H54 (cell line): ENCODE results near the gene GOSR2.
"Not testable (repeated sequence)": the region's sequence is repeated elsewhere in the genome, so short reads cannot be mapped to it uniquely, and the experiment has no call there.

ENCODE experiments used
- DNase-seq: peaks from one replicate; pipeline ENCODE4 v3.0.0; 2011; ENCODE audit warnings: low spot score, mixed read lengths; ENCODE audit not compliant: insufficient read length
- FAIRE-seq: peaks from 3 replicates; lab custom pipeline; 2011; peaks lifted over from hg19 to GRCh38; lab: Jason Lieb, UNC
- POLR2A ChIP-seq: IDR thresholded peaks from 2 replicates; pipeline ENCODE4 v1.6.1; 2011; ENCODE audit warnings: low read depth, mild to moderate bottlenecking, low read length

Gene GOSR2

DNA sequence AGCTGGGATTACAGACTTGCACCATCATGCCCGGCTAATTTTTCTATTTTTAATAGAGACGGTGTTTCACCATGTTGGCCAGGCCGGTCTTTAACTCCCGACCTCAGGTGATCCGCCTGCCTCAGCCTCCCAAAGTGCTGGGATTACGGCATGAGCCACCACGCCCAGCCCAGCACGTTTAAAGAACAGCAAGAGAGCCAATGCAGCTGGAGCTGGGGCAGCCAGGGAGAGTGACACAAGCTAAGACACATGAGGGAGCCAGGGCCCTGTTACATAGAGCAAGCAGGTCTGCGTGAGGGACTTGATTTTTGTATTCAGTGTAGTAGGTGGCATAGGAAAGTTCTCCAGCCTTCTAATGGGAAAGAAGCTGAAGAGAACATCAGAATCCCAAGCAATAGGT is 21.7 kb upstream of the GOSR2 start:
- no peak for TF ChIP-seq POLR2A
- no peak for DNase-seq
- FAIRE-seq = no peak

DNA sequence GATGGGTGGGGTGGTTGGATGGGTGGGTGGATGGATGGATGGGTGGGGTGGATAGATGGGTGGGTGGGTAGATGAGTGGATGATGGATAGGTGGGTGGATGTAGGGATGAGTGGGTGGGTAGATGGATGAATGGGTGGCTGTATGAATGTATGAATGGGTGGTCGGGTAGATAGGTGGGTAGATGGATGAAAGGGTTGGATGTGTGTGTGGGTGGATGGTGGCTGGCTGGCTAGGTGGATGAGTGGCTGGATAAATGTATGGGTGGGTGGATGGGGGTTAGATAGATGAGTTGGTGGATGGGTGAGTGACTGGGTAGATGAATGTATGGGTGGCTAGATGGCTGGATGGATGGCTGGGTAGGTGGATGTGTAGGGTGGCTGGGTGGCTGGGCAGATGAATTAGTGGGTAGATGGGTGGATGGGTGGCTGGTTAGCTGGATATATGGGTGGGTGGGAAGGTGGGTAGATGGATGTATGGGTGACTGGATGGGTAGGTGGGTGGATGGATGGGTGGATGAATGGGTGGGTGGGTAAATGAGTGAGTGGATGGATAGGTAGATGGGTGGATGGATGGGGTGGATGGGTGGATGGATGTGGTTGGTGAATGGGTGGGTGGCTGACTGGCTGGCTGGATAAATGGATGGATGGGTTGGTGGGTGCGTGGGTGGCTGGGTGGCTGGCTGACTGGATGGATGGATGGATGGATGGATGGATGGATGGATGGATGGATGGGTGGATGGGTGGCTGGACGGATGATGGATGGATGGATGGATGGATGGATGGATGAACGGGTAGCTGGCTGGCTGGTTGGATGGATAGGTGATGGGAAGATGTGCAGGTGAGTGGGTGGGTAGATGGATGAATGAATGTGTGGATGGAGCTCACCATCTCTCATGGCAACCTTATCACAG is 18.9 kb upstream of the GOSR2 start:
- FAIRE-seq (no peak), DNase-seq (no peak)
- no peak for TF ChIP-seq POLR2A

DNA sequence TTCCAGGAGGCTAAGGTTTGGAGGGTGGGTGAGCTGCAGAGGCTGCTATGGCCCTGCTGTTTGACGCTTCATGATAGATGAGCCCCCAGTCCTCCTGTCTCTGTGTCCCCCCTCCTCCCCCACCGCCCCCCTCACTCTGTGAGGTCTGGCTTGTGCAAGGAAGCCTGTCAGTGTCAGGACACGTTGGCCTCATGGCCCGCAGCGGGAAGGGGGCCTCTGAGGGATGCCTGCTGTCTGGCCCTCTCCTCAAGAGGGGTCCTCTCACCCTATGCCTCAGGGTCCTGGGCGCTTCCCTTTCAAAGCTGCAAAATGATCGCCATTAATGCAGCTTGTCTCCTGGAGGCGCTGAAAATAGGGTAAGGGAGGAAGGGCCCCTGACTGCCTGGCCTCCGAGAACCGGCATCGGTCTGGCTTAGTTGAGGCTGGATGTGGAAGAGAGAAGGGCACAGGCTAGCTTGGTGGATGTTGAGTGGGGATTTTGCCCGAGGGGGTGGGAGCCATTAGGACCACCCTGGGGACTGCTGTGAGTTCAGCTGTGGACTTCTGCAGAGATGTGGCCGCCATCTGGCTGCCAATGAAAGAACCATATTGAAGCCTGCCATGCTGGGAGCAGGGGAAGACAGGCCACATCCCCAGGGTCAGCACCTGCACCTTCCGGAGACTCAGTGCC is 14.8 kb upstream of the GOSR2 start:
- DNase-seq (no peak), FAIRE-seq (no peak)
- TF ChIP-seq POLR2A = no peak

DNA sequence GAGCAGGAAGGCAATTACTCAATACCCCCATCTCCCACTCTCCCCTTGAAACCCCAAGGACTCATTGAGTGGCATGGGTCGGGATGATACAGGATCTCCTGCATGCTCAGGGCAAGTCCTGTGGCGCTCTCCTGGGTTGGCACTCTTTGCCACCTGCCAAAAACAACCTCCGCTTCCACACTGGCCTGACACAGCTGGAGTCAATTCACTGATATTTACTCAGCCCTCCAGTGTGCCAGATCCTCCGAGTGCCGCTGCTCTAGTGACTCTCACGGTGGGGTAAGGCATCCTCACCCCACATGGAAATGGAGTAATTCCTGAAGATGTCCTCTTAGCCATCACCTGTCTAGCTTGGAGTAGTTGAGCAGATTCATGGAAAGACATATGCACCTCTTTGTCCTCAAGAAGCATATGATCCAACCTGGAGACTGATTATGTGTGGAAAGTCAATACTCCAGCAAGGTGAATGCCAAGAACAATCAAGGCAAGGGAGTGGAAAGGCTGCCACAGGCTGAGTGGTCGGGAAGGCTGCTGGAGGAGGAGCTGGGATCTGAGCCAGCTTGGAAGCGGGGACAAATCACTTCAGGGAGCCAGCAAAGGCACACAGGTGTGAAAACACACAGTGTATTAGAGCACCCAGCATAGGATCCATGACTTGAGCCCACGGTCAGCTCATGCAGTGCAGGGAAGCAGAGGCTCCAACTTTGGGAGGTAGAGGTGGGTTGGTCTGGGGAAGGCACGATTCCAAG is 12.6 kb upstream of the GOSR2 start:
- TF ChIP-seq POLR2A = no peak
- no peak for DNase-seq
- no peak for FAIRE-seq

DNA sequence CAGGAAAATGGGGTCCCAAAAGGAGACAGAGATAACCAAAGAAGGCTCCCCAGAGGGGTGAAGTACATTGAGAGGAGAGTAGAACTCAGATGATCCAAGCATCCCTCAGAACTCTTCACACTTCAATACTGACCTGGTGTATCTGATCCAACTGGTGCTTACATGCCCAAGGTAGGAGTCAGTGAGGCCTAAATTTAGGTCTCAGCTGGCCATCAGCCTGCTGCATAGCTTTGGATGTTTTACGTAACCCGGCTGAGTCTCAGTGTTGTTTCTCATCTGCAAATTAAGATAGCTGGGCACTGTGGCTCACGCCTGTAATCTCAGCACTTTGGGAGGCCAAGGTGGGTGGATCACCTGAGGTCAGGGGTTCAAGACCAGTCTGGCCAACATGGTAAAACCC is 11.6 kb upstream of the GOSR2 start:
- no peak for TF ChIP-seq POLR2A
- DNase-seq = no peak
- no peak for FAIRE-seq

DNA sequence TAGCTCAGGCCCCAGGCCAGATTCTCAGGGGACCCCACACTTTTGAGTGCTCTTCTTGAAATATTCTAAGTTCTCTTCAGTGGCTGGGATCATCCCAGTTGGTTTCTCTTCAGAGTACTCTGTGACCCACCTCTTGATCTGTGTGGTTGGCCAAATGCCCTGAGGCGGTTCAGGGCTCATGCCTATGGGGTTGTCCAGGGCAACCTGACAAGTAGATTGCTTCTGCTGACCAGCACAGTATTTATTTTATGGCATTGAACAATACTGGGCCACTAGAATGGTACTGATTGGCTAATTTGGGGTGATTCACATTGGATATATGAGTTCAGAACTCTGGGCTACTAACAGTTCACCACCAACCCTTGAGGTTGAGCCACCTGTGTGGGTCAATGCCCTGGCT is 7.4 kb upstream of the GOSR2 start:
- FAIRE-seq = no peak

DNA sequence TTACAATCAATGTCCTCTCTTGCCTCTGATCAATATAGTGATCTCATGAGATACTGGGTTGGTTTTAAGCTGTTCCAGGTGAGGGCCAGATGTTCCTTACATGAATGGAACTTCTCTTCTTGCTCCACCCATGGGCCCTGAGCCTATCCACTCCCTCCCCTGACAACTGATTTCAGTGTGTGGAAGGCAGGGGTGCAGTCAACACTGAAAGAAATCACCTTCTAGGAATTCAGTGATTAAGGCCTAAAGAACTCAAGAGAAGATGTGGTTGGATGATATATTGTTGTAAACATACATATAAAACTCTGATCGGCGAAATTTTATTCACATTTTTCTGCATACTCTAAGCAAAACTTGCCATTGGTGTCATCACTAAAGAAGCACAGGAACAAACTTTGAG is 6.7 kb upstream of the GOSR2 start:
- FAIRE-seq (peak; percentile 52), DNase-seq (peak; percentile 65)
- TF ChIP-seq POLR2A = no peak

More for the DNA sequence above, 7.4 kb upstream of the GOSR2 start:
- DNase-seq = no peak
- no peak for TF ChIP-seq POLR2A

DNA sequence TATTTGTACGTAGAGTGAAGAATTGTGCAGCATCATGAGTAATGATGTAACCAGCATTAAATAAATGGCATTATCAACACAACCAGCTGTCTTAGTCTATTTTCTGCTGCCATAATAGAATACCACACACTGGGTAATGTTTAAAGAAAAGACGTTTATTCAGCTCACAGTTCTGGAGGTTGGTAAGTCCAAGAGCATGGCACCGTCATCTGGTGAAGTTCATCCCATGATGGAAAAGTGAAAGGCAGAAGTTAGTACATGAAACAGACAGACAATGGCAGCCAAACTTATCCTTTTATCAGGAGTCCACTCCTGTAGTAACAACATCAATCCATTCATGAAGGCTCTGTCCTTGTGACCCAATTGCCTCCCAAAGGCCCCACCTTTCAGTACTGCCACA is 6.3 kb upstream of the GOSR2 start:
- FAIRE-seq = no peak

DNA sequence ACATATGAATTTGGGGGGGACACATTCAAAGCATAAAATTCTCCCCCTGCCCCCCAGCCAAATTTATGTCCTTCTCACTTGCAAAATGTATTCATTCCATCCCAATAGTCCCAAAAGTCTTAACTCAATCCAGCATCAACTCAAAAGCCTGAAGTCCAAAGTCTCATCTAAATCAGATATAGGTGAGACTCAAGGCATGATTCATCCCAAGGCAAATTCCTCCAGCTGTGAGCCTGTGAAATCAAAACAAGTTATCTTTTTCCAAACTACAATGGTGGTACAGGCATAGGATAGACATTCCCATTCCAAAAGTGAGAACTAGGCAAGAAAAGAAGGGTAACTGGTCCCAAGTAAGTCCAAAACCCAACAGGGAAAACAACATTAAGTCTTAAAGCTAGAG is 5.9 kb upstream of the GOSR2 start:
- FAIRE-seq (no peak), DNase-seq (no peak)
- no peak for TF ChIP-seq POLR2A

More for the DNA sequence above, 6.3 kb upstream of the GOSR2 start:
- TF ChIP-seq POLR2A = no peak
- no peak for DNase-seq

DNA sequence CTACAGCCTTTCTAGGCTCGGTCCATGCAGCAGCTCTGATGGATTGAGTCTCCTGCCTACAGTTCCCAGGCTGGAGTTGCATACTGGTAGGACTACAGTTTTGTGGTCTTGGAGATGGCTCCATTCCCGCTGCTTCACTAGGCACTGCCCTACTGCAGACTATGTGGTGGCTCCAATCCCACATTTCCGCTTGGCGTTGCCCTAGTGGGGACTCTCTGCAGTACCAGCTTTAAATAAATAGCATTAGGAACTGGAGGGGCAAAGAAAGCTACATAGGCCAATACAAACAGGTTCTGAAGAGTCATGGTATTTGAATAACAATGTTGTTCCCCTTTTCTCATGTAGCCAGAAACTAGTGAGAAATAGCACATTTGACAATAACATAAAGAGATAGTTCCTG is 5.4 kb upstream of the GOSR2 start:
- TF ChIP-seq POLR2A = no peak
- FAIRE-seq (no peak), DNase-seq (no peak)

DNA sequence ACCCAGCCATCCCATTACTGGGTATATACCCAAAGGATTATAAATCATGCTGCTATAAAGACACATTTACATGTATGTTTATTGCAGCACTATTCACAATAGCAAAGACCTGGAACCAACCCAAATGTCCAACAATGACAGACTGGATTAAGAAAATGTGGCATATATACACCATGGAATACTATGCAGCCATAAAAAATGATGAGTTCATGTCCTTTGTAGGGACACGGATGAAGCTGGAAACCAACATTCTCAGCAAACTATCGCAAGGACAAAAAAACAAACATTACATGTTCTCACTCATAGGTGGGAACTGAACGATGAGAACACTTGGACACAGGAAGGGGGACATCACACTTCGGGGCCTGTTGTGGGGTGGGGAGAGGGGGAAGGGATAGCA is 998 bp upstream of the GOSR2 start:
- not testable (repeated sequence) for FAIRE-seq, DNase-seq

DNA sequence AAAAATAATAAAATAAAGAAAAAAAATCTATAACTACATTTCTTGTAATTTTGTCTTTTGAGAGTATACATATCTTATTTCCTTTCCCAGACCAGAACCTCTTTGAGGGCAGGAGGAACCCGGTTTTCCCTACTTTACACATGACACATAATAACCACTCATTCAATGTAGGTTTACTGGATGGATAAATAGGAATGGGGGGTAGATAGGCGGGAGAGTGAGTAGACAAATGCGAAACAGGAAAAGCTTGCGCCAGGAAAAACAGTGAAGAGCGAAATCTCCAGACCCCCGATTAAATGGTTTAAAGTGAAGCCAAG is 515 bp upstream of the GOSR2 start:
- TF ChIP-seq POLR2A = no peak; the same call in 1 of the 2 replicates
- no peak for DNase-seq
- FAIRE-seq = no peak

DNA sequence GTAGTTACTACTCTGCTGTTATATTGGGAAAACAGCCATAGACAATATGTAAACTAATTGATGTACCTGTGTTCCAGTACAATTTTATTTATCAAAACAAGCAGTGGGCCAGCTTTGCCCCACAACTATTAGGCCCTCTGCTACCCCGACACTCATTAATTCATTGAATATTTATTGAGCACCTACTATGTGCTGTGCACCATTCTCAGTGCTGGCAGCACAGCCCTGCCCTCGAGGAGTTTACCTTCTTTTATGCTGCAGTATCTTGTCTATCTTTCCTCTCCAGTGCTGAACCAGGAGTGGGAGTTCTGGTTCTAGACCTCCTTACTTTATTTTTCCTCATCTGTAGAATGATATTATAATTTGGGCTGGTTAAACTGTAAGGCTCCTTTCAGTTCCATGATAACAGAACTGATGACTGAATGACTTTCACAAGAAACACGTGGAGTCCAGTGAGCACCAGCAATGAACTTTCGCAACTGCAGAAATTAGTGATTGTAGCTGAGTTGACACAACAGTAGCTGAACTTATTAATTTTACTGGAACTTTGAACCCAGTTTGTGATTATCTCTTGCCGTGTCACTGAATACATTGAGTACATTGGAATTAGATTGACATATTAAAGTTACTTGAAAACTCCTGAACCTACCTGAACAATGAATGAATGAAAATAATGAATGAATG is 2.4 kb downstream of the GOSR2 start:
- no peak for TF ChIP-seq POLR2A
- FAIRE-seq = no peak
- no peak for DNase-seq

DNA sequence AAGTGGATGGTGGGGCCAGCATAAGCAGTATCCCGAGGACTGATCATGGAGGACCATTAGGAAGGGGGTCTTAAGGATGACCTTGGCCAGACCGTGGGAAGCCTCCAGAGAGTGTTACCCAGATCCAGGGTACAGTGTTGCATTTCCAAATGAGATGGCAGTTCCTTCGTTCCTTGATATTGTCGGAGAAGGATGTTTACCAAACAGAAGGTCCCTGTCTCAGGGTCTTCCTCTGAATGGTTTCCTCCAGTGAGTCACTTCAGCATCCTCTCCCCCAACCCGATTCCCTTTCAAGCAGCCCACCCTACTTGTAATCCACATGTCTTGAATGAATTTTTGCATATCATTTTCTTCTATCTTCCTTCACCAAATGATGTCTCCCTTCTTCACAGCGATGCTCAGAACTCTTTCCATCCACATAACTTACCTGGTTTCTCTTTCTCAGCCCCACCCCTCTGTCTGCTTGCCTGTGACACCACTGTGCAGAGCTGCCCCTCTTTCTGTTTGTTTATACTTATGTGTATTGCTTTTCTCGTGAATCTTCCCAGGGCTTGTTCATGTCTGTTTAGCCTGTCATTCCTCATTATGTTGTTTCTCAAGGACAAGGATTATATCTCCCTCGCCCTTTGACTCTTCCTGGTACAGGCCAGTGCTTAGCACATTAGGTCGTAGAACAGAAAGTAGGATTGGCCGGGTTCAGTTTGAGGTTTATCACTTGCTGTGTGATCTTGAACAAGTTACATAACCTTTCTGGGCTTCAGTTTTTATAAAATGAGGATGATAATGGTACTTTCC is 5.7 kb downstream of the GOSR2 start:
- FAIRE-seq = no peak
- TF ChIP-seq POLR2A = no peak
- DNase-seq = no peak
